A549 (cell line): ENCODE results near the gene ITGA2. TPM values are rescaled to one million over a fixed set of nuclear protein-coding genes. Genes with fewer than 3 reads are reported as not detected.

ENCODE experiments used
- ATAC-seq, 2 experiments: fragments of 200-7000 bp in 1 of 2; fragments of >200 bp in 1 of 2; cut with Nextera tagmentation in 1 of 2; cut with Tn5 transposase in 1 of 2; 3 replicates each; pipeline versions ENCODE4 v1.8.0 to v1.9.1; 2018 to 2020; ENCODE audit warnings: mild to moderate bottlenecking in 1 of 2, moderate library complexity in 1 of 2
- CTCF ChIA-PET: fragments of 300-600 bp; sonication (Branson Sonifier 250); formaldehyde crosslinking; extraction: SDS; loops from one replicate; lab custom pipeline; 2021; ENCODE audit warnings: antibody characterized with exemption, inconsistent platforms; lab: Yijun Ruan, JAX
- POLR2A ChIA-PET: fragments of 350-600 bp; formaldehyde crosslinking; extraction: SDS; loops from one replicate; lab custom pipeline; 2021; ENCODE audit warnings: antibody characterized with exemption, inconsistent platforms; lab: Yijun Ruan, JAX
- DNase-seq, 2 experiments: peaks; one replicate each; pipeline versions ENCODE4 v3.0.0 to v3.0.0-alpha.2; 2011 to 2016; ENCODE audit warnings: low read depth in 1 of 2, low spot score in 1 of 2
- FAIRE-seq: peaks from 2 replicates; lab custom pipeline; 2011; peaks lifted over from hg19 to GRCh38; lab: Jason Lieb, UNC
- H3K27ac ChIP-seq, 2 experiments: fragments of >200 bp; sonication (Bioruptor Twin); formaldehyde crosslinking; 3 replicates each; pipeline ENCODE4 v1.5.1; 2016 to 2017
- H3K4me1 ChIP-seq: fragments of >200 bp; sonication (Bioruptor Twin); formaldehyde crosslinking; 3 replicates; pipeline ENCODE4 v1.6.1; 2016
- H3K4me2 ChIP-seq: fragments of >200 bp; sonication (Bioruptor Twin); formaldehyde crosslinking; 3 replicates; pipeline ENCODE4 v1.6.1; 2016
- H3K4me3 ChIP-seq: fragments of >200 bp; sonication (Bioruptor Twin); formaldehyde crosslinking; 3 replicates; pipeline ENCODE4 v1.5.1; 2016
- H3K9me3 ChIP-seq: fragments of >200 bp; sonication (Bioruptor Twin); formaldehyde crosslinking; 3 replicates; pipeline ENCODE4 v1.6.1; 2016
- CBX2 ChIP-seq: fragments of 200-600 bp; sonication (generic); IDR thresholded peaks from 2 replicates; pipeline ENCODE4 v1.6.1; 2016; ENCODE audit warnings: low read depth, mild to moderate bottlenecking, borderline replicate concordance
- CEBPB ChIP-seq, 2 experiments: fragments of >200 bp in 1 of 2; sonication (Bioruptor Twin) in 1 of 2; formaldehyde crosslinking in 1 of 2; IDR thresholded peaks; 2 replicates each; pipeline ENCODE4 v1.6.1; 2012 to 2016
- EHF ChIP-seq: fragments of 250-450 bp; sonication (Bioruptor Pico); IDR thresholded peaks from 2 replicates; pipeline ENCODE4 v1.5.0; 2020; ENCODE audit warnings: mild to moderate bottlenecking
- FOSL2 ChIP-seq, 2 experiments: fragments of 450-650 bp in 1 of 2; fragments of >200 bp in 1 of 2; sonication (Bioruptor Twin) in 1 of 2; formaldehyde crosslinking; IDR thresholded peaks; 2 replicates each; pipeline versions ENCODE4 v1.5.0 to v1.6.1; 2016 to 2020; ENCODE audit warnings: mild to moderate bottlenecking in 1 of 2, moderate library complexity in 1 of 2
- HEYL ChIP-seq: fragments of 250-450 bp; sonication (Bioruptor Pico); IDR thresholded peaks from 2 replicates; pipeline ENCODE4 v1.8.0; 2021; ENCODE audit warnings: mild to moderate bottlenecking, moderate library complexity
- HOXA7 ChIP-seq: fragments of 250-450 bp; sonication (Bioruptor Pico); IDR thresholded peaks from 2 replicates; pipeline ENCODE4 v1.5.0; 2020; ENCODE audit warnings: mild to moderate bottlenecking, moderate library complexity
- HOXB13 ChIP-seq: fragments of 250-450 bp; sonication (Bioruptor Pico); IDR thresholded peaks from 2 replicates; pipeline ENCODE4 v1.5.0; 2020; ENCODE audit warnings: low read depth, mild to moderate bottlenecking, moderate library complexity
- JUNB ChIP-seq: fragments of >200 bp; sonication (Bioruptor Twin); formaldehyde crosslinking; IDR thresholded peaks from 2 replicates; pipeline ENCODE4 v1.6.1; 2016
- KDM5A ChIP-seq: fragments of 200-600 bp; sonication (generic); IDR thresholded peaks from 2 replicates; pipeline ENCODE4 v1.6.1; 2016; ENCODE audit warnings: antibody characterized with exemption, mild to moderate bottlenecking
- PHF8 ChIP-seq: fragments of 200-600 bp; sonication (generic); IDR thresholded peaks from 2 replicates; pipeline ENCODE4 v1.6.1; 2016; ENCODE audit warnings: low read depth, mild to moderate bottlenecking, antibody characterized with exemption, moderate library complexity, borderline replicate concordance
- POLR2A ChIP-seq: IDR thresholded peaks from 2 replicates; pipeline ENCODE4 v1.6.1; 2012; ENCODE audit warnings: mild to moderate bottlenecking, low read length
- RAD21 ChIP-seq, 2 experiments: fragments of >200 bp in 1 of 2; sonication (Bioruptor Twin) in 1 of 2; formaldehyde crosslinking in 1 of 2; IDR thresholded peaks in 1 of 2; conservative IDR thresholded peaks in 1 of 2; 2 replicates in 1 of 2; 3 replicates in 1 of 2; pipeline ENCODE4 v1.6.1; 2012 to 2018; ENCODE audit warnings: inconsistent platforms in 1 of 2
- RFX5 ChIP-seq: fragments of 450-650 bp; IDR thresholded peaks from 2 replicates; pipeline ENCODE4 v1.7.1; 2014; ENCODE audit warnings: antibody characterized with exemption, mild to moderate bottlenecking, moderate library complexity
- TFCP2L1 ChIP-seq: fragments of 250-450 bp; sonication (Bioruptor Pico); IDR thresholded peaks from 2 replicates; pipeline ENCODE4 v1.5.0; 2021; ENCODE audit warnings: mild to moderate bottlenecking
- ZC3H11A ChIP-seq: fragments of 450-650 bp; IDR thresholded peaks from 2 replicates; pipeline ENCODE4 v1.6.1; 2014; ENCODE audit warnings: antibody characterized with exemption, mild to moderate bottlenecking
- ZNF302 ChIP-seq: fragments of 250-450 bp; sonication (Bioruptor Pico); IDR thresholded peaks from 2 replicates; pipeline ENCODE4 v1.9.0; 2021; ENCODE audit warnings: inconsistent platforms, mild to moderate bottlenecking, moderate library complexity
- ZSCAN20 ChIP-seq: fragments of 250-450 bp; sonication (Bioruptor Pico); IDR thresholded peaks from 2 replicates; pipeline ENCODE4 v1.8.0; 2022; ENCODE audit warnings: mild to moderate bottlenecking, moderate library complexity
- WGBS: methylation state at CpG from one replicate; pipeline ENCODE4 v1.1.6; 2017; ENCODE audit errors: missing lambda C conversion rate; 5-methylcytosine and 5-hydroxymethylcytosine counted together
- polyA plus RNA-seq, 4 experiments: library from polyadenylated mRNA; depleted of rRNA in 3 of 4; stranded (reverse); fragments of >200 nt; fragmentation: RNase III in 1 of 4; extraction: RNeasy Plus Mini Kit Qiagen cat#74134 plus additional on column Dnase treatment in 1 of 4; gene quantifications; 2 replicates in 3 of 4; 3 replicates in 1 of 4; pipeline ENCODE4 v1.2.3, GENCODE V29; 2011 to 2017
- TF ChIP-seq, protein P1 (sequence below): fragments of 200-600 bp; sonication (generic); IDR thresholded peaks from 2 replicates; pipeline ENCODE4 v1.6.1; 2016; ENCODE audit warnings: antibody characterized with exemption, mild to moderate bottlenecking, moderate library complexity

Gene ITGA2
- polyA plus RNA-seq, 2 of the 4 experiments (the other 2 are of a cell fraction) = 8.5 to 28.0 TPM

DNA sequence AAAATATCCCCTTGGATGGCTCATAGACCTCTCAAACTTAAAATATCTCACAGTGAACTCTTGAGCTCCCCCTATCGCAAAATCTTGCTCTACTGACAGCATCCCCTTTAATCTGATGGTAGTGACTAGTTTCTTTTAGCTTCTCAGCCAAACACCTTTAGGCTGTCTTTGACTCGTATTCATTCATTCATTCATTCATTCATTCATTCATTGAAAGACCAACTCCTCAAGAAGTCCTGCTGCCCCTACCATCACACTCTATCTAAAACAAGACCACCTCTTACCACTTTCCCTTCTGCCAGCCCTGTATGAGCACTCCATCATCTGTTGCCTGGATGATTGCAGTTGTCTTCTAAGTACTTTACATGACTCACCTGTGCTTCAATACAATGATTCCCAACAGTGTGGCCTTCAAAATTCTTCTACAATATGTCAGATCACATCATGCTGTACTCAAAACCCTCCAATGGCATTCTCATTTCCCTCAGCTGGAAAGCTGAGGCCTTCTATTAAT, 46.8 kb downstream of the ITGA2 start (continued):
- TF ChIP-seq, protein P1, sequence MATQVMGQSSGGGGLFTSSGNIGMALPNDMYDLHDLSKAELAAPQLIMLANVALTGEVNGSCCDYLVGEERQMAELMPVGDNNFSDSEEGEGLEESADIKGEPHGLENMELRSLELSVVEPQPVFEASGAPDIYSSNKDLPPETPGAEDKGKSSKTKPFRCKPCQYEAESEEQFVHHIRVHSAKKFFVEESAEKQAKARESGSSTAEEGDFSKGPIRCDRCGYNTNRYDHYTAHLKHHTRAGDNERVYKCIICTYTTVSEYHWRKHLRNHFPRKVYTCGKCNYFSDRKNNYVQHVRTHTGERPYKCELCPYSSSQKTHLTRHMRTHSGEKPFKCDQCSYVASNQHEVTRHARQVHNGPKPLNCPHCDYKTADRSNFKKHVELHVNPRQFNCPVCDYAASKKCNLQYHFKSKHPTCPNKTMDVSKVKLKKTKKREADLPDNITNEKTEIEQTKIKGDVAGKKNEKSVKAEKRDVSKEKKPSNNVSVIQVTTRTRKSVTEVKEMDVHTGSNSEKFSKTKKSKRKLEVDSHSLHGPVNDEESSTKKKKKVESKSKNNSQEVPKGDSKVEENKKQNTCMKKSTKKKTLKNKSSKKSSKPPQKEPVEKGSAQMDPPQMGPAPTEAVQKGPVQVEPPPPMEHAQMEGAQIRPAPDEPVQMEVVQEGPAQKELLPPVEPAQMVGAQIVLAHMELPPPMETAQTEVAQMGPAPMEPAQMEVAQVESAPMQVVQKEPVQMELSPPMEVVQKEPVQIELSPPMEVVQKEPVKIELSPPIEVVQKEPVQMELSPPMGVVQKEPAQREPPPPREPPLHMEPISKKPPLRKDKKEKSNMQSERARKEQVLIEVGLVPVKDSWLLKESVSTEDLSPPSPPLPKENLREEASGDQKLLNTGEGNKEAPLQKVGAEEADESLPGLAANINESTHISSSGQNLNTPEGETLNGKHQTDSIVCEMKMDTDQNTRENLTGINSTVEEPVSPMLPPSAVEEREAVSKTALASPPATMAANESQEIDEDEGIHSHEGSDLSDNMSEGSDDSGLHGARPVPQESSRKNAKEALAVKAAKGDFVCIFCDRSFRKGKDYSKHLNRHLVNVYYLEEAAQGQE = no peak
- TF ChIP-seq POLR2A (no peak), HOXB13 (no peak), RFX5 (peak; percentile 83), HOXA7 (CRISPR knock-in tag) (no peak), ZSCAN20 (CRISPR knock-in tag) (no peak), RAD21 (conservative IDR thresholded peaks at IDR 0.05 in 1 of 2, IDR thresholded peaks at IDR 0.05 in 1 of 2) (peak; percentile 22 to 41; a peak in 2 of 5 replicates)
- TF ChIP-seq, all 56 proteins: peak for 4

DNA sequence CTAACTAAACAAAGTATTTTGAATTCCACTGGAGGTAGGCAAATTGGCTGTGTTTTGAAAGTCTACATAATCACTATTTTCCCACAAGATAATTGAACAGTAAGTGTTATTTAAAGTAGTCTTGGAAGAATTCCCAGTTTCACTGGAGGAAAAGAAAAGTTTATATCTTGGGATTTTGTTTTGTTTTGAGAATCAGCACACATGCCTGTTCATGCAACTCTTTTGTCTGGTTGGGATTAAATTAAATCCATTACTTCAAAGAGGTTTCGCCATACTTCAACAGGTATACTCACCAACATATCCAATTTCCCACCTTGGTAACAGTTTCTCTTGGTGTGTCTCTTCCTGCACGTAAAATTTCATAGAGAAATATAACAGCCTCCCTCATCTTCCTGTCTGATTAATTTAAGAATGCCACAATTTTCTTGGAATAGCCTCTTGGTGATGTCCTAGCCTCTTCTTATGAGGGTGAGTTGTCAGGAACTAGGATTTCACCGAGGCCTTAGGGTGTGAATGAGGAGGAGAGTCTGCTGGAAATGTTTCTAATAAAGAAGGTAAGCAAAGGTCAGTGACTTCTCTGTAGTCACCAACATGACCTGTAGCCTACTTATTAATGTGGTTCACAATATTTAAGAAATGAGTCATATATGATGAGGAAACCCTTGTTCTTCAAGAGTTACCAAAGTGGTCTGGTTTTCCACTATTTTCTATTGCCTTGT, 48.1 kb downstream of the ITGA2 start:
- POLR2A ChIA-PET = interaction anchor here (1.0 kb wide), 2 partner anchors 48 to 61 kb away, joined by 3 read pairs; partner anchors contain the start of gene ITGA2
- Histone ChIP-seq H3K9me3 (no peaks in the 10 kb centered on the region), H3K4me3 (no peak overlapping the region), H3K4me2 (peak overlapping the region; percentile 59), H3K27ac (peak overlapping the region; percentile 46 to 70)
- peak; percentile 71 to 79 for ATAC-seq
- TF ChIP-seq PHF8 (no peak), HOXB13 (no peak), FOSL2 (IDR thresholded peaks at IDR 0.05) (peak; percentile 16; the same call in 1 of the 2 replicates), FOSL2 (CRISPR knock-in tag; IDR thresholded peaks at IDR 0.05) (peak; percentile 76), HEYL (CRISPR knock-in tag) (no peak), CBX2 (no peak), JUNB (peak; percentile 56; the same call in 1 of the 2 replicates), TFCP2L1 (CRISPR knock-in tag) (no peak), ZNF302 (CRISPR knock-in tag) (no peak), CEBPB (IDR thresholded peaks at IDR 0.05) (peak; percentile 23 to 28; a peak in 2 of 4 replicates), ZC3H11A (no peak), EHF (no peak), KDM5A (no peak), HOXA7 (CRISPR knock-in tag) (no peak)
- TF ChIP-seq, protein P1 = no peak
- TF ChIP-seq, all 56 proteins: peak for 3
- CTCF ChIA-PET = interaction anchor here (1.0 to 7.3 kb wide), 5 partner anchors 7 to 89 kb away, joined by 3 to 43 read pairs (median 16); partner anchors contain the start of gene ITGA2
- peaks cover 59% of the 10 kb centered on the region for H3K4me1 ChIP-seq
- DNase-seq (peak; percentile 40 to 60), FAIRE-seq (peak; percentile 56)
- 33% methylated on average over 3 of the region's 3 CpGs for WGBS
